B cell (primary cell): ENCODE data around the gene CDH19. TPM values are rescaled to one million over a fixed set of nuclear protein-coding genes. Genes with fewer than 3 reads are reported as not detected.

ENCODE experiments used
- ATAC-seq: fragments of 200-7000 bp; cut with Tn5 transposase; one replicate; pipeline ENCODE4 v1.10.0; 2021; ENCODE audit warnings: low read depth, mild to moderate bottlenecking, moderate number of reproducible peaks, moderate library complexity
- CTCF ChIA-PET: fragments of 350-600 bp; sonication (Branson Sonifier 250); formaldehyde crosslinking; loops from one replicate; lab custom pipeline; 2021; ENCODE audit warnings: antibody characterized with exemption, inconsistent platforms; lab: Charles Lee
- POLR2A ChIA-PET: fragments of 350-600 bp; sonication (Branson Sonifier 250); formaldehyde crosslinking; loops from one replicate; lab custom pipeline; 2021; ENCODE audit warnings: antibody characterized with exemption; lab: Charles Lee
- DNase-seq: peaks from one replicate; pipeline ENCODE4 v3.0.0; 2013
- H2AFZ ChIP-seq: 2 replicates; pipeline ENCODE4 v1.6.1; 2012; ENCODE audit warnings: mild to moderate bottlenecking, low read depth, low read length; ENCODE audit not compliant: insufficient read depth, poor library complexity, severe bottlenecking
- H3K27ac ChIP-seq, 2 donors: 1 replicate in 1 of 2; 2 replicates in 1 of 2; pipeline ENCODE4 v1.5.1; 2012 to 2013; ENCODE audit warnings: low read length in 2 of 2, mild to moderate bottlenecking in 2 of 2, moderate library complexity in 1 of 2
- H3K27me3 ChIP-seq, 4 experiments: fragments of 200-600 bp in 1 of 4; sonication (generic) in 1 of 4; replicated peaks in 1 of 4; 1 replicate in 2 of 4; 2 replicates in 2 of 4; pipeline versions ENCODE4 v1.6.1 to v1.7.0; 2013 to 2016; ENCODE audit warnings: low read length in 3 of 4, mild to moderate bottlenecking in 2 of 4, mixed read lengths in 1 of 4, moderate library complexity in 1 of 4; ENCODE audit not compliant: insufficient read depth in 4 of 4, control insufficient read depth in 3 of 4; ENCODE audit errors: control extremely low read depth in 1 of 4
- H3K36me3 ChIP-seq, 2 experiments: replicated peaks in 1 of 2; 1 replicate in 1 of 2; 2 replicates in 1 of 2; pipeline versions ENCODE4 v1.6.1 to v1.7.1; 2013; ENCODE audit warnings: low read length in 1 of 2; ENCODE audit not compliant: insufficient read depth in 2 of 2, control insufficient read depth in 1 of 2; ENCODE audit errors: control extremely low read depth in 1 of 2, extremely low read depth in 1 of 2
- H3K4me1 ChIP-seq, 2 donors: fragments of 200-600 bp in 1 of 2; sonication (generic) in 1 of 2; 1 replicate in 1 of 2; 2 replicates in 1 of 2; pipeline versions ENCODE4 v1.5.1 to v1.6.1; 2013 to 2017; ENCODE audit warnings: low read length in 2 of 2; ENCODE audit not compliant: control insufficient read depth in 2 of 2, insufficient read depth in 2 of 2
- H3K4me2 ChIP-seq: replicated peaks from 2 replicates; pipeline ENCODE3; 2012; ENCODE audit warnings: mild to moderate bottlenecking, low read depth, low read length; ENCODE audit not compliant: poor library complexity, severe bottlenecking
- H3K4me3 ChIP-seq, 5 experiments: fragments of 200-600 bp in 1 of 5; sonication (generic) in 1 of 5; 1 replicate in 3 of 5; 2 replicates in 2 of 5; pipeline versions ENCODE4 v1.5.1 to v1.7.0; 2011 to 2016; ENCODE audit warnings: low read length in 4 of 5, mild to moderate bottlenecking in 4 of 5, low read depth in 2 of 5, control low read depth in 1 of 5, moderate library complexity in 1 of 5; ENCODE audit not compliant: insufficient read depth in 1 of 5; ENCODE audit errors: control extremely low read depth in 1 of 5, extremely low read depth in 1 of 5
- H3K79me2 ChIP-seq: fragments of 200-600 bp; sonication (generic); one replicate; pipeline ENCODE4 v1.6.0; 2016; ENCODE audit warnings: low read length; ENCODE audit not compliant: control insufficient read depth, insufficient read depth
- H3K9ac ChIP-seq: fragments of 200-600 bp; sonication (generic); 2 replicates; pipeline ENCODE4 v1.6.1; 2017; ENCODE audit warnings: mild to moderate bottlenecking, low read length, moderate library complexity
- H3K9me3 ChIP-seq, 3 donors: one replicate each; pipeline versions ENCODE4 v1.6.1 to v1.7.1; 2013; ENCODE audit warnings: low read length in 2 of 3; ENCODE audit not compliant: control insufficient read depth in 2 of 3, insufficient read depth in 1 of 3; ENCODE audit errors: control extremely low read depth in 1 of 3
- H4K20me1 ChIP-seq: 2 replicates; pipeline ENCODE4 v1.6.0; 2012; ENCODE audit warnings: mild to moderate bottlenecking, low read length; ENCODE audit not compliant: insufficient read depth, control insufficient read depth, poor library complexity, severe bottlenecking
- H3K27ac Mint-ChIP-seq: one replicate; pipeline ENCODE4 v1.8.0; 2021; ENCODE audit warnings: mixed read lengths
- H3K27me3 Mint-ChIP-seq: one replicate; pipeline ENCODE4 v1.8.0; 2021; ENCODE audit warnings: mixed read lengths
- H3K4me1 Mint-ChIP-seq: one replicate; pipeline ENCODE4 v1.8.0; 2021; ENCODE audit warnings: mixed read lengths
- H3K4me3 Mint-ChIP-seq: one replicate; pipeline ENCODE4 v1.8.0; 2021; ENCODE audit warnings: mixed read lengths
- H3K9me3 Mint-ChIP-seq: one replicate; pipeline ENCODE4 v1.8.0; 2022; ENCODE audit warnings: mixed read lengths; ENCODE audit not compliant: insufficient read depth
- CTCF ChIP-seq: fragments of 200-600 bp; IDR thresholded peaks from one replicate; pipeline ENCODE4 v1.8.0; 2022; ENCODE audit warnings: antibody characterized with exemption, mild to moderate bottlenecking
- EZH2 ChIP-seq: IDR thresholded peaks from 2 replicates; pipeline ENCODE4 v1.6.1; 2012; ENCODE audit warnings: borderline replicate concordance, low read depth, mild to moderate bottlenecking, moderate library complexity, low read length; ENCODE audit not compliant: insufficient read depth, poor library complexity, severe bottlenecking
- WGBS: methylation state at CpG from one replicate; pipeline ENCODE4 v1.1.5; 2013; ENCODE audit warnings: missing lambda C conversion rate; ENCODE audit not compliant: insufficient coverage; 5-methylcytosine and 5-hydroxymethylcytosine counted together
- intact Hi-C: fragments of 100-400 bp; cut with micrococcal nuclease; formaldehyde crosslinking; loops from one replicate; pipeline ENCODE4 v1.10.0; 2022
- polyA plus RNA-seq: library from polyadenylated mRNA; depleted of rRNA; stranded (reverse); fragments of >200 nt; gene quantifications from 2 replicates; pipeline ENCODE4 v1.2.3, GENCODE V29; 2012
- total RNA-seq, 2 donors: library from RNA; stranded (reverse); fragments of 120-200 nt in 1 of 2; gene quantifications; 1 replicate in 1 of 2; 2 replicates in 1 of 2; pipeline versions ENCODE4 v1.2.3 to v1.2.4, GENCODE V29; 2013 to 2022

The CDH19 gene
- total and polyA plus RNA-seq, 2 donors (not counting 1 experiment from before 2014, with no cell fraction given), result not detected

GRCh38 chr18:66615176-66615575 lies 11.3 kb upstream of the CDH19 start:
- Histone ChIP-seq H3K79me2 (no peaks in the 10 kb centered on the region), H3K9ac (no peak overlapping the region), H4K20me1 (no peaks in the 10 kb centered on the region), H3K4me2 (no peak overlapping the region), H3K27ac (no peak overlapping the region), H2AFZ (no peak overlapping the region), H3K4me1 (no peaks in the 10 kb centered on the region), H3K27me3 (no peaks in the 10 kb centered on the region), H3K36me3 (no peaks in the 10 kb centered on the region), H3K4me3 (no peak overlapping the region), H3K9me3 (peaks cover 0 to 10% (median 0%) of the 10 kb centered on the region in 3 donors)
- Mint-ChIP-seq H3K9me3 (peaks cover 5% of the 10 kb centered on the region), H3K4me1 (no peaks in the 10 kb centered on the region), H3K27ac (no peak overlapping the region), H3K4me3 (no peak overlapping the region), H3K27me3 (no peaks in the 10 kb centered on the region)
- DNase-seq (no peak), ATAC-seq (no peak)
- ChIA-PET CTCF (no interaction called here), POLR2A (no interaction called here)
- TF ChIP-seq EZH2 (no peak), CTCF (no peak)
- intact Hi-C loops, result no loop called here

- Histone ChIP-seq H3K27me3 (no peaks in the 10 kb centered on the region), H4K20me1 (no peaks in the 10 kb centered on the region), H3K27ac (no peak overlapping the region), H3K36me3 (no peaks in the 10 kb centered on the region), H2AFZ (no peak overlapping the region), H3K9ac (no peak overlapping the region), H3K4me2 (no peak overlapping the region), H3K9me3 (no peaks in the 10 kb centered on the region), H3K4me3 (no peak overlapping the region), H3K4me1 (no peaks in the 10 kb centered on the region), H3K79me2 (no peaks in the 10 kb centered on the region)
- no peak for ATAC-seq
- intact Hi-C loops, result no loop called here
- ChIA-PET POLR2A (no interaction called here), CTCF (no interaction called here)
- no peak for DNase-seq
- Mint-ChIP-seq H3K4me1 (no peaks in the 10 kb centered on the region), H3K27ac (no peak overlapping the region), H3K9me3 (peaks cover 2% of the 10 kb centered on the region), H3K4me3 (no peak overlapping the region), H3K27me3 (no peaks in the 10 kb centered on the region)
- WGBS, result 95% methylated on average over 5 of the region's 6 CpGs
- TF ChIP-seq EZH2 (no peak), CTCF (no peak)
These were observed 3.7 kb upstream of the CDH19 start for GRCh38 chr18:66607632-66608031.
